ENCODE results near the gene OGDH. TPM values are rescaled to one million over a fixed set of nuclear protein-coding genes. Genes with fewer than 3 reads are reported as not detected.
A peak's percentile ranks its signal among the peaks of the same experiment; 100 is the strongest.

The OGDH gene
- total and polyA plus RNA-seq, 7 donors, result 176 to 500 (median 252) TPM

GRCh38 chr7:44709011-44709915 lies 102.8 kb downstream of the OGDH start:
- TF ChIP-seq CTCF (IDR thresholded peaks at IDR 0.05), result no peak
- no peak overlapping the region for H3K27ac ChIP-seq
- no peak overlapping the region for H3K4me3 ChIP-seq
- no peaks in the 10 kb centered on the region for H3K27me3 ChIP-seq (ENCODE audit: insufficient read depth in 3 of 3, low read length in 2 of 3)
- no peak for DNase-seq
- intact Hi-C loops (cut with DNase I), result loop anchor here in 1 of 2 donors (5.0 kb wide), 1 partner anchor 38 kb away; the partner anchor contains the start of gene ZMIZ2
- ATAC-seq, result no peak
- H3K36me3 ChIP-seq (ENCODE audit: insufficient read depth in 1 of 2, low read depth in 1 of 2), result peaks cover 6 to 37% of the 10 kb centered on the region in 2 donors
- WGBS, 3 donors, result 80 to 86% (median 85%) methylated on average over 19 of the region's 19 CpGs
- H3K9me3 ChIP-seq, result no peaks in the 10 kb centered on the region
- peaks cover 4% of the 10 kb centered on the region for H3K4me1 ChIP-seq

GRCh38 chr7:44709945-44710596 lies 103.6 kb downstream of the OGDH start:
- ATAC-seq (no peak), DNase-seq (no peak)
- no peak for TF ChIP-seq CTCF (IDR thresholded peaks at IDR 0.05)
- Histone ChIP-seq H3K27ac (no peak overlapping the region), H3K4me3 (no peak overlapping the region), H3K27me3 (ENCODE audit: insufficient read depth in 3 of 3, low read length in 2 of 3) (no peaks in the 10 kb centered on the region), H3K36me3 (ENCODE audit: insufficient read depth in 1 of 2, low read depth in 1 of 2) (peaks cover 6 to 37% of the 10 kb centered on the region in 2 donors), H3K9me3 (no peaks in the 10 kb centered on the region), H3K4me1 (peaks cover 4% of the 10 kb centered on the region)
- 73 to 89% (median 81%) methylated on average over 10 of the region's 10 CpGs for WGBS, 3 donors
- intact Hi-C loops (cut with DNase I), result loop anchor here in 1 of 2 donors (5.0 kb wide), 1 partner anchor 37 kb away; the partner anchor contains the start of gene ZMIZ2

- no peak overlapping the region for H3K27ac ChIP-seq
- DNase-seq (no peak), ATAC-seq (peak in 2 of 4 donors; percentile 1)
- no peak for TF ChIP-seq CTCF (IDR thresholded peaks at IDR 0.05)
- intact Hi-C loops (cut with DNase I), result no loop called here
- H3K27me3 ChIP-seq (ENCODE audit: insufficient read depth in 3 of 3, low read length in 2 of 3), result no peaks in the 10 kb centered on the region
- H3K36me3 ChIP-seq (ENCODE audit: insufficient read depth in 1 of 2, low read depth in 1 of 2), result peaks cover 6 to 37% of the 10 kb centered on the region in 2 donors
- H3K4me1 ChIP-seq, result peaks cover 4% of the 10 kb centered on the region
- no peak overlapping the region for H3K4me3 ChIP-seq
- H3K9me3 ChIP-seq, result no peaks in the 10 kb centered on the region
- 38 to 59% (median 41%) methylated on average over 5 of the region's 5 CpGs for WGBS, 3 donors
Measured at GRCh38 chr7:44711528-44711927, 105.1 kb downstream of the OGDH start.

- no peak overlapping the region for H3K27ac ChIP-seq
Measured at GRCh38 chr7:44712012-44712411, 105.6 kb downstream of the OGDH start.

More at GRCh38 chr7:44712012-44712411, 105.6 kb downstream of the OGDH start:
- Histone ChIP-seq H3K4me3 (no peak overlapping the region), H3K36me3 (ENCODE audit: insufficient read depth in 1 of 2, low read depth in 1 of 2) (peaks cover 6 to 33% of the 10 kb centered on the region in 2 donors), H3K4me1 (peaks cover 3% of the 10 kb centered on the region), H3K9me3 (no peaks in the 10 kb centered on the region), H3K27me3 (ENCODE audit: insufficient read depth in 3 of 3, low read length in 2 of 3) (no peaks in the 10 kb centered on the region)
- ATAC-seq (peak in 1 of 4 donors; percentile 7), DNase-seq (no peak)
- intact Hi-C loops (cut with DNase I), result no loop called here
- WGBS, 3 donors, result 38 to 45% (median 45%) methylated on average over 5 of the region's 5 CpGs
- no peak for TF ChIP-seq CTCF (IDR thresholded peaks at IDR 0.05)

All from psoas muscle (tissue), 8 donors.